Neural cell (in vitro differentiated cells): Measurements from ENCODE around the gene PPP1R3G. TPM values are rescaled to one million over a fixed set of nuclear protein-coding genes. Genes with fewer than 3 reads are reported as not detected.

Experiments used
- H2AFZ ChIP-seq: fragments of 200-600, 300-800 bp; sonication (generic), shearing (Covaris generic); 2 replicates; pipeline ENCODE4 v1.6.0; 2014; ENCODE audit warnings: low read depth, mild to moderate bottlenecking, antibody characterized with exemption, low read length, moderate library complexity
- H3F3A ChIP-seq: fragments of 200-600 bp; shearing (Covaris generic); 2 replicates; pipeline ENCODE4 v1.6.1; 2016; ENCODE audit warnings: mild to moderate bottlenecking, moderate library complexity, mixed read lengths, antibody characterized with exemption, low read length; ENCODE audit not compliant: insufficient read depth, poor library complexity, severe bottlenecking
- H3K27ac ChIP-seq: fragments of 200-600, 300-800 bp; sonication (generic), shearing (Covaris generic); 2 replicates; pipeline ENCODE4 v1.5.1; 2014; ENCODE audit warnings: mild to moderate bottlenecking, low read length, moderate library complexity
- H3K27me3 ChIP-seq: fragments of 300-800, 200-600 bp; sonication (generic), shearing (Covaris generic); 2 replicates; pipeline ENCODE4 v1.6.0; 2014; ENCODE audit warnings: mild to moderate bottlenecking, low read depth, low read length, moderate library complexity; ENCODE audit not compliant: insufficient read depth
- H3K36me3 ChIP-seq: fragments of 300-800, 200-600 bp; sonication (generic), shearing (Covaris generic); 2 replicates; pipeline ENCODE4 v1.5.1; 2014; ENCODE audit warnings: mild to moderate bottlenecking, antibody characterized with exemption, low read length, moderate library complexity; ENCODE audit not compliant: insufficient read depth
- H3K4me2 ChIP-seq: fragments of 300-800, 200-600 bp; sonication (generic), shearing (Covaris generic); 2 replicates; pipeline ENCODE4 v1.6.0; 2014; ENCODE audit warnings: mild to moderate bottlenecking, low read length
- H3K4me3 ChIP-seq: fragments of 300-800, 200-600 bp; sonication (generic), shearing (Covaris generic); 2 replicates; pipeline ENCODE4 v1.5.1; 2014; ENCODE audit warnings: mild to moderate bottlenecking, low read length, moderate library complexity
- H3K79me2 ChIP-seq: fragments of 200-600 bp; shearing (Covaris generic); replicated peaks from 2 replicates; pipeline ENCODE4 v1.6.0; 2014; ENCODE audit warnings: mild to moderate bottlenecking, low read length, moderate library complexity; ENCODE audit not compliant: insufficient read depth
- H3K9ac ChIP-seq: fragments of 300-800, 200-600 bp; sonication (generic), shearing (Covaris generic); 2 replicates; pipeline ENCODE4 v1.6.1; 2016; ENCODE audit warnings: mild to moderate bottlenecking, low read length, mixed read lengths
- H3K9me2 ChIP-seq: fragments of 200-600 bp; shearing (Covaris generic); 2 replicates; pipeline ENCODE4 v1.6.1; 2016; ENCODE audit warnings: mild to moderate bottlenecking, low read length, mixed read lengths; ENCODE audit not compliant: insufficient read depth
- H3K9me3 ChIP-seq: fragments of 200-600, 300-800 bp; sonication (generic), shearing (Covaris generic); 2 replicates; pipeline ENCODE4 v1.6.1; 2016; ENCODE audit warnings: mild to moderate bottlenecking, mixed run types, low read length, moderate library complexity, mixed read lengths
- H4K20me1 ChIP-seq: fragments of 200-600 bp; shearing (Covaris generic); 2 replicates; pipeline ENCODE4 v1.6.1; 2016; ENCODE audit warnings: mild to moderate bottlenecking, mixed run types; ENCODE audit not compliant: insufficient read depth
- CTCF ChIP-seq: fragments of 450-650 bp; IDR thresholded peaks from 2 replicates; pipeline ENCODE4 v1.5.1; 2014; ENCODE audit warnings: antibody characterized with exemption, mild to moderate bottlenecking, moderate library complexity; ENCODE audit not compliant: poor library complexity, severe bottlenecking
- EP300 ChIP-seq: fragments of 450-650 bp; conservative IDR thresholded peaks from 2 replicates; pipeline ENCODE4 v1.6.1; 2014; ENCODE audit warnings: antibody characterized with exemption, mild to moderate bottlenecking, moderate library complexity; ENCODE audit not compliant: poor library complexity, severe bottlenecking
- EZH2 ChIP-seq: fragments of 200-600, 300-800 bp; shearing (Covaris generic), sonication (generic); IDR thresholded peaks from 2 replicates; pipeline ENCODE4 v1.6.1; 2014; ENCODE audit warnings: antibody characterized with exemption, low read length, borderline replicate concordance, mild to moderate bottlenecking; ENCODE audit not compliant: insufficient read depth, poor library complexity, severe bottlenecking
- MXI1 ChIP-seq: fragments of 450-650 bp; conservative IDR thresholded peaks from 2 replicates; pipeline ENCODE4 v1.6.1; 2014; ENCODE audit warnings: antibody characterized with exemption, mild to moderate bottlenecking; ENCODE audit not compliant: poor library complexity, severe bottlenecking
- POLR2AphosphoS5 ChIP-seq: IDR thresholded peaks from 2 replicates; pipeline ENCODE4 v1.6.1; 2012
- RAD21 ChIP-seq: fragments of 450-650 bp; conservative IDR thresholded peaks from 2 replicates; pipeline ENCODE4 v1.6.1; 2014; ENCODE audit warnings: antibody characterized with exemption, mild to moderate bottlenecking, moderate library complexity
- SMC3 ChIP-seq: fragments of 450-650 bp; conservative IDR thresholded peaks from 2 replicates; pipeline ENCODE4 v1.6.1; 2014; ENCODE audit warnings: antibody characterized with exemption, mild to moderate bottlenecking, moderate library complexity; ENCODE audit not compliant: poor library complexity
- TAF1 ChIP-seq: IDR thresholded peaks from 2 replicates; pipeline ENCODE4 v1.6.1; 2012; ENCODE audit warnings: low read depth
- polyA plus RNA-seq: library from polyadenylated mRNA; depleted of rRNA; stranded (reverse); fragments of >200 nt; gene quantifications from 2 replicates; pipeline ENCODE4 v1.2.3, GENCODE V29; 2014
- TF ChIP-seq, protein P1 (sequence below): IDR thresholded peaks from 2 replicates; pipeline ENCODE4 v1.6.1; 2012; ENCODE audit warnings: borderline replicate concordance

Gene PPP1R3G
- polyA plus RNA-seq, 1 donor from 2014 or later, result not detected

DNA sequence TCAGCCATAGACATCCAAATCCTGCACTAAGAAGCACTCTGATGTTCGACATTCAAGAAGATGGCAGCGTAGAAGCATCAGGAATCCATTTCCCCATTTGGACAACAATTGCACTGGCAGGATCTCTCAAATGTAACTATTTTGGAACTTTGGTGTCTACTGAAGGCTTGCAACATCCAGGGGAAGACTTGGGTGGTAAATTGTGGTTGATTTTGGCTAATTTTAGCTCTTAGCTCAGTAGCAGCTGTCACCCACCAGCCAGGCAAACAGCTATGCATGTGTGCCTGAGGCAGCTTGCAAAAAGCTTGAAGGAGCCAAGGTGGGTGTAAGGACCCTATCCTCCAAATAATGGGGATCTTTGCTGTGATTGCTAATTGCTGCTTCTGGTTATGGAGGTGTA is 35.1 kb upstream of the PPP1R3G start:
- no peak overlapping the region for H3K9ac ChIP-seq
- no peak overlapping the region for H3K4me2 ChIP-seq
- TF ChIP-seq MXI1 (no peak), EP300 (no peak)
- H3K27ac ChIP-seq, result no peak overlapping the region
- no peak overlapping the region for H3K4me3 ChIP-seq
- no peaks in the 10 kb centered on the region for H3K9me2 ChIP-seq
- no peaks in the 10 kb centered on the region for H3K79me2 ChIP-seq
- no peaks in the 10 kb centered on the region for H3K9me3 ChIP-seq
- H3K36me3 ChIP-seq, result no peaks in the 10 kb centered on the region
- no peaks in the 10 kb centered on the region for H4K20me1 ChIP-seq
- H3K27me3 ChIP-seq, result no peaks in the 10 kb centered on the region
- H2AFZ ChIP-seq, result no peak overlapping the region
- H3F3A ChIP-seq, result no peaks in the 10 kb centered on the region

DNA sequence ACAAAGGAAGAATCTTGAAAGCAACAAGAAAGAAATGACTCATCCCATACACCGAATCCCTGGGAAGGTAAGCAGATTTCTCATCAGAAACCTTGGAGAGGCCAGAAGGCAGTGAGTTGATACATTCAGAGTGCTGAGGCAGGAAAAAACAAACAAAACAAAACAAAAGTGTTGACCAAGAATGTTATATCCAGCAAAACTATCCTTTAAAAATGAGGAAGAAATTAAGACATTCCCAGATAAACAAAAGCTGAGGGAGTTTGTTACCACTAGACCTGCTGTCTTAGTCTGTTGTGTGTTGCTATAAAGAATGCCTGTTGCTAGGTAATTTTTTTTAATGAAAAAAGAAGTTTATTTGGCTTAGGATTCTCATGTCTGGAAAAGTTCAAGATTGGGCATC is 33.7 kb upstream of the PPP1R3G start:
- H3F3A ChIP-seq, result no peaks in the 10 kb centered on the region
- no peaks in the 10 kb centered on the region for H3K9me3 ChIP-seq
- no peak overlapping the region for H3K9ac ChIP-seq
- no peaks in the 10 kb centered on the region for H4K20me1 ChIP-seq
- H2AFZ ChIP-seq, result no peak overlapping the region
- no peaks in the 10 kb centered on the region for H3K27me3 ChIP-seq
- H3K79me2 ChIP-seq, result no peaks in the 10 kb centered on the region
- no peak overlapping the region for H3K27ac ChIP-seq
- H3K4me3 ChIP-seq, result no peak overlapping the region
- TF ChIP-seq RAD21 (no peak), TAF1 (no peak), EP300 (no peak), SMC3 (no peak), EZH2 (no peak), POLR2AphosphoS5 (no peak), MXI1 (no peak), CTCF (no peak)
- TF ChIP-seq, protein P1, sequence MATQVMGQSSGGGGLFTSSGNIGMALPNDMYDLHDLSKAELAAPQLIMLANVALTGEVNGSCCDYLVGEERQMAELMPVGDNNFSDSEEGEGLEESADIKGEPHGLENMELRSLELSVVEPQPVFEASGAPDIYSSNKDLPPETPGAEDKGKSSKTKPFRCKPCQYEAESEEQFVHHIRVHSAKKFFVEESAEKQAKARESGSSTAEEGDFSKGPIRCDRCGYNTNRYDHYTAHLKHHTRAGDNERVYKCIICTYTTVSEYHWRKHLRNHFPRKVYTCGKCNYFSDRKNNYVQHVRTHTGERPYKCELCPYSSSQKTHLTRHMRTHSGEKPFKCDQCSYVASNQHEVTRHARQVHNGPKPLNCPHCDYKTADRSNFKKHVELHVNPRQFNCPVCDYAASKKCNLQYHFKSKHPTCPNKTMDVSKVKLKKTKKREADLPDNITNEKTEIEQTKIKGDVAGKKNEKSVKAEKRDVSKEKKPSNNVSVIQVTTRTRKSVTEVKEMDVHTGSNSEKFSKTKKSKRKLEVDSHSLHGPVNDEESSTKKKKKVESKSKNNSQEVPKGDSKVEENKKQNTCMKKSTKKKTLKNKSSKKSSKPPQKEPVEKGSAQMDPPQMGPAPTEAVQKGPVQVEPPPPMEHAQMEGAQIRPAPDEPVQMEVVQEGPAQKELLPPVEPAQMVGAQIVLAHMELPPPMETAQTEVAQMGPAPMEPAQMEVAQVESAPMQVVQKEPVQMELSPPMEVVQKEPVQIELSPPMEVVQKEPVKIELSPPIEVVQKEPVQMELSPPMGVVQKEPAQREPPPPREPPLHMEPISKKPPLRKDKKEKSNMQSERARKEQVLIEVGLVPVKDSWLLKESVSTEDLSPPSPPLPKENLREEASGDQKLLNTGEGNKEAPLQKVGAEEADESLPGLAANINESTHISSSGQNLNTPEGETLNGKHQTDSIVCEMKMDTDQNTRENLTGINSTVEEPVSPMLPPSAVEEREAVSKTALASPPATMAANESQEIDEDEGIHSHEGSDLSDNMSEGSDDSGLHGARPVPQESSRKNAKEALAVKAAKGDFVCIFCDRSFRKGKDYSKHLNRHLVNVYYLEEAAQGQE, result no peak
- no peaks in the 10 kb centered on the region for H3K36me3 ChIP-seq
- no peak overlapping the region for H3K4me2 ChIP-seq
- no peaks in the 10 kb centered on the region for H3K9me2 ChIP-seq

DNA sequence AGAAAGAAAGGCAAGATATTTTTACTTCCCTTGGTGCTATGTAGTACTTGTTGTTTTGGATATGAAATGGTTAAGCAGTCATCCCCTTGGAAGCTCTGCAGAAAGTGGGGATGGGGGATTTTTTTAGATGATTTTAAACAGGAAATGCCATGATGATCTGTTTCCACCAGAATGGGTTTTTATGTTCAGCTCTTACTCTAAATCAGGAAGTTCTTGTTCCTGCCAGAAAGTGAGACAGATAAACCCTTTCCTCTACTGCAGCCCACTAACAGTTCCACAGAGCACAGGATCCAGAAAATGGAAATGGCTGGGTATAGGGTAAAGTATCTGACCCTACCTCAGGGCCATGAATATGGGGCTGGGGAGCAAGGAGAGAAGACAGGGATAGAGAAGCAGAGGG is 32.1 kb upstream of the PPP1R3G start:
- TF ChIP-seq, protein P1, result no peak
- TF ChIP-seq TAF1 (no peak), EZH2 (no peak), POLR2AphosphoS5 (no peak), SMC3 (no peak), CTCF (no peak), RAD21 (no peak), MXI1 (no peak), EP300 (no peak)
- Histone ChIP-seq H3F3A (no peaks in the 10 kb centered on the region), H3K4me2 (no peak overlapping the region), H3K27me3 (no peaks in the 10 kb centered on the region), H3K79me2 (no peaks in the 10 kb centered on the region), H3K36me3 (no peaks in the 10 kb centered on the region), H3K9me3 (no peaks in the 10 kb centered on the region), H3K27ac (no peak overlapping the region), H3K9me2 (no peaks in the 10 kb centered on the region), H4K20me1 (no peaks in the 10 kb centered on the region), H3K9ac (no peak overlapping the region), H2AFZ (no peak overlapping the region), H3K4me3 (no peak overlapping the region)
